Colonic mucosa (tissue), 4 donors: ENCODE results near the gene IL4. TPM values are rescaled to one million over a fixed set of nuclear protein-coding genes. Genes with fewer than 3 reads are reported as not detected.
A peak's percentile ranks its signal among the peaks of the same experiment; 100 is the strongest.

ENCODE experiments used
- DNase-seq: peaks from one replicate; pipeline ENCODE4 v3.0.0-alpha.2; 2020
- H3K27ac ChIP-seq: fragments of 200-600 bp; one replicate; pipeline ENCODE4 v1.8.0; 2021
- H3K27me3 ChIP-seq: fragments of 200-600 bp; one replicate; pipeline ENCODE4 v1.8.0; 2021
- H3K36me3 ChIP-seq: fragments of 200-600 bp; one replicate; pipeline ENCODE4 v1.8.0; 2021
- H3K4me1 ChIP-seq: fragments of 200-600 bp; one replicate; pipeline ENCODE4 v1.8.0; 2021; ENCODE audit warnings: mild to moderate bottlenecking
- H3K4me3 ChIP-seq: fragments of 200-600 bp; one replicate; pipeline ENCODE4 v1.8.0; 2021
- H3K9ac ChIP-seq, 2 donors: one replicate each; pipeline ENCODE4 v1.7.0; 2013; ENCODE audit warnings: control low read depth in 2 of 2, low read depth in 2 of 2, low read length in 2 of 2
- H3K9me3 ChIP-seq: fragments of 200-600 bp; one replicate; pipeline ENCODE4 v1.8.0; 2021
- intact Hi-C: fragments of 100-400 bp; cut with DNase I; formaldehyde crosslinking; loops from one replicate; pipeline ENCODE4 v1.14.1; 2022
- total RNA-seq, 2 donors: library from RNA; stranded (reverse); fragmentation: NEBNext Ultra II Directional in 1 of 2; extraction: Animal tissue kit (Norgen Biotek cat#: 25700) in 1 of 2; gene quantifications; one replicate each; pipeline ENCODE4 v1.2.1, GENCODE V29; 2021
- TF ChIP-seq, protein P1 (sequence below): fragments of 200-600 bp; IDR thresholded peaks from one replicate; pipeline ENCODE4 v1.8.0; 2022; ENCODE audit warnings: antibody characterized with exemption, mild to moderate bottlenecking
- donor health status: healthy.
- donor health status: DM: no; HTN: no; CAD: no.
- donor health status: DM: no; HTN: no; CAD: no.

The IL4 gene
- total RNA-seq, 2 donors from 2014 or later, result not detected

- no peak overlapping the region for H3K4me3 ChIP-seq
- peaks cover 4% of the 10 kb centered on the region for H3K4me1 ChIP-seq
- H3K36me3 ChIP-seq, result no peaks in the 10 kb centered on the region
- intact Hi-C loops, result no loop called here
- H3K27ac ChIP-seq, result no peak overlapping the region
- no peak for DNase-seq
- no peaks in the 10 kb centered on the region for H3K9me3 ChIP-seq
- peaks cover 18% of the 10 kb centered on the region for H3K27me3 ChIP-seq
- no peak overlapping the region for H3K9ac ChIP-seq
- TF ChIP-seq, protein P1, sequence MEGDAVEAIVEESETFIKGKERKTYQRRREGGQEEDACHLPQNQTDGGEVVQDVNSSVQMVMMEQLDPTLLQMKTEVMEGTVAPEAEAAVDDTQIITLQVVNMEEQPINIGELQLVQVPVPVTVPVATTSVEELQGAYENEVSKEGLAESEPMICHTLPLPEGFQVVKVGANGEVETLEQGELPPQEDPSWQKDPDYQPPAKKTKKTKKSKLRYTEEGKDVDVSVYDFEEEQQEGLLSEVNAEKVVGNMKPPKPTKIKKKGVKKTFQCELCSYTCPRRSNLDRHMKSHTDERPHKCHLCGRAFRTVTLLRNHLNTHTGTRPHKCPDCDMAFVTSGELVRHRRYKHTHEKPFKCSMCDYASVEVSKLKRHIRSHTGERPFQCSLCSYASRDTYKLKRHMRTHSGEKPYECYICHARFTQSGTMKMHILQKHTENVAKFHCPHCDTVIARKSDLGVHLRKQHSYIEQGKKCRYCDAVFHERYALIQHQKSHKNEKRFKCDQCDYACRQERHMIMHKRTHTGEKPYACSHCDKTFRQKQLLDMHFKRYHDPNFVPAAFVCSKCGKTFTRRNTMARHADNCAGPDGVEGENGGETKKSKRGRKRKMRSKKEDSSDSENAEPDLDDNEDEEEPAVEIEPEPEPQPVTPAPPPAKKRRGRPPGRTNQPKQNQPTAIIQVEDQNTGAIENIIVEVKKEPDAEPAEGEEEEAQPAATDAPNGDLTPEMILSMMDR, result no peak
Measured at GRCh38 chr5:132653716-132654115, 20.1 kb upstream of the IL4 start.

DNA sequence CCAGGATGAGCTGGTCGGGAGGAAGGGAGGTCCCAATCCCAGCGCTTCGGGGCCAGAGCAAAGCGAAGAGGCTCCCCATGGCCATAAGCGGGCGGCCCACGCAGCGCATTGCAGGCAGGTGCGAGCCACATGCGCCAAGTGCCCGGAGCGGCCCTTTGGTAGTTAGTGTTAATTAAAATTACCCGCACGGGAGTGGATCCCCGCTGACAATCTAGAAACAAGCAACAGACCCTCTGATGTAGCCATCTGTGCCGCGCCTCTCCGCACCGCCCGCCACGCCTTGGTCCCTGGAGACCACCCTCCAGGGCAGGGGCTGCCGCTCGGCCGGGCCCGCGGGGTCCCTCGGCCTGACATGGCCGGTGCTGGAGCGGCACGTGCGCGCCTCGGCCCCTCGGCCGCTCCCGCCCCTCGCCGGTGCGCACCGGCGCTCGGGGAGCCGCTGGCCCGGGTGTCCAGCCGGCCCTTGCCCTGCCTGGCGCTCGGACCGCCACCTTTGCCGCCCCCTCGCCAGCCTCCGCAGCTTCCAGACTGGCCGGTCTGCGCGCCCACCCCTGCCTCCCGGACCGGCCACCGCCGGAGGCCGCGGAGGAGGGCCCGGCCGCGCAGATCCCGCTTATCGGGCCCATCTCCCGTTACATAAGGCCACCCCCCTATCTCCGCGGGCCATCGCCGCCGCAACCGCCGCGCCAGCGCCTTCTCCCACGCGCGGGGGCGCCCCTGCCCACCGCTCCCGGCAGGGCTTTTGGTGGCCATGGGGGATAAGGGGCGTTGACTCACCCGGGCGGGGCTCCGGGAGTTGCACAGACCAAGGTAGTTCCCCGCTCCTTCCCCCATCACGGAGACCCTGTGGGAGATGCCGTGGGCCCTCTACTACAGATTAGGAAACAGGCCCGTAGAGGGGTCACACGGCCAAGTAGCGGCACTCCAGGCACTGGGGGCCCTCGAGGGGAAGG lies 17.7 kb upstream of the IL4 start:
- Histone ChIP-seq H3K27me3 (peaks cover 18% of the 10 kb centered on the region), H3K9ac (peak overlapping the region in 1 of 2 donors; percentile 26), H3K9me3 (no peaks in the 10 kb centered on the region), H3K4me3 (peak overlapping the region; percentile 30), H3K4me1 (peaks cover 4% of the 10 kb centered on the region), H3K36me3 (no peaks in the 10 kb centered on the region), H3K27ac (no peak overlapping the region)
- intact Hi-C loops, result no loop called here
- TF ChIP-seq, protein P1, result no peak
- peak; percentile 16 for DNase-seq

DNA sequence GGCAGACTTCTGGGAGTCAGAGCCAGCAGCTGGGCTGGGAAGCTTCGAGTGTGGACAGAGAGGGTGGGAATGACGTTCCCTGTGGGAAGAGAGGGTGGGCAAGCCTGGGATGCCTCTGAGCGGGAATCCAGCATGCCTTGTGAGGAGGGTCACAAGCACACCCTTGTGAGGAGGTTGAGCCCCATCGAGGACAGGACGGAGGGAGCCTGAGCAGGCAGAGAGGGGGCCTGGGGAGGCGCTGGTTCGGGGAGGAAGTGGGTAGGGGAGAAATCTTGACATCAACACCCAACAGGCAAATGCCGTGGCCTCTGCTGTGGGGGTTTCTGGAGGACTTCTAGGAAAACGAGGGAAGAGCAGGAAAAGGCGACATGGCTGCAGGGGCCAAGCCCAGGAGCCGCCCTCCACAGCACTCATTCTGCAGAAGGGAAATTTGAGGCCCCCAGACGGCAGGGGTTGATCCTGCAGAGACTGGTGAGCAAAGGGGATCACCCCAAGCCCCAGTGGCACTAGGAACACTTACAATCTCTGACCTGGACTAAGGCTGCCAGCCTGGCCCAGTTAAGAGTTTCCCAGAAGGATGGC lies 16.9 kb upstream of the IL4 start:
- TF ChIP-seq, protein P1, result no peak
- peaks cover 4% of the 10 kb centered on the region for H3K4me1 ChIP-seq
- peak overlapping the region in 1 of 2 donors; percentile 24 for H3K9ac ChIP-seq
- H3K27me3 ChIP-seq, result peaks cover 18% of the 10 kb centered on the region
- H3K4me3 ChIP-seq, result no peak overlapping the region
- intact Hi-C loops, result no loop called here
- DNase-seq, result peak; percentile 16
- no peaks in the 10 kb centered on the region for H3K36me3 ChIP-seq
- no peaks in the 10 kb centered on the region for H3K9me3 ChIP-seq
- no peak overlapping the region for H3K27ac ChIP-seq

- H3K4me1 ChIP-seq, result peaks cover 4% of the 10 kb centered on the region
- no peak within 1 kb of the TSS for H3K4me3 ChIP-seq
- intact Hi-C loops, result no loop called here
- no peak within 1 kb of the TSS for H3K9ac ChIP-seq
- peak; percentile 15 for DNase-seq
- TF ChIP-seq, protein P1, result no peak
- H3K27me3 ChIP-seq, result peaks cover 18% of the 10 kb centered on the region
- no peaks in the 10 kb centered on the region for H3K36me3 ChIP-seq
- no peaks in the 10 kb centered on the region for H3K9me3 ChIP-seq
- no peak within 1 kb of the TSS for H3K27ac ChIP-seq
Measured at GRCh38 chr5:132657676-132658380, 16.0 kb upstream of the IL4 start, which contains the start of gene IL13. TSS of gene IL13 (plus strand) at chr5:132658173. CDS start at chr5:132658187, 14 bp downstream.
